CD14-positive monocyte (primary cell): ENCODE measurements around the gene ESRP2. TPM values are rescaled to one million over a fixed set of nuclear protein-coding genes. Genes with fewer than 3 reads are reported as not detected.

ENCODE experiments used
- DNase-seq, 3 donors: peaks; one replicate each; pipeline ENCODE4 v3.0.0-alpha.2; 2011 to 2022
- H2AFZ ChIP-seq: 2 replicates; pipeline ENCODE4 v1.6.0; 2012; ENCODE audit warnings: mild to moderate bottlenecking, low read depth, low read length, inconsistent platforms; ENCODE audit not compliant: insufficient read depth, poor library complexity, severe bottlenecking
- H3K27ac ChIP-seq, 2 donors: 1 replicate in 1 of 2; 2 replicates in 1 of 2; pipeline ENCODE4 v1.5.1; 2012 to 2013; ENCODE audit warnings: low read length in 2 of 2, control low read depth in 1 of 2, inconsistent platforms in 1 of 2, low read depth in 1 of 2, mild to moderate bottlenecking in 1 of 2
- H3K27me3 ChIP-seq, 2 donors: one replicate each; pipeline versions ENCODE4 v1.6.0 to v1.6.1; 2011 to 2013; ENCODE audit warnings: low read length in 2 of 2; ENCODE audit not compliant: control insufficient read depth in 2 of 2, insufficient read depth in 2 of 2
- H3K36me3 ChIP-seq, 2 donors: replicated peaks in 1 of 2; 1 replicate in 1 of 2; 2 replicates in 1 of 2; pipeline versions ENCODE4 v1.5.1 to v1.6.1; 2012 to 2013; ENCODE audit warnings: low read length in 2 of 2, control low read depth in 1 of 2, inconsistent platforms in 1 of 2, mild to moderate bottlenecking in 1 of 2; ENCODE audit not compliant: insufficient read depth in 2 of 2, control insufficient read depth in 1 of 2
- H3K4me1 ChIP-seq, 2 donors: 1 replicate in 1 of 2; 2 replicates in 1 of 2; pipeline versions ENCODE4 v1.5.1 to v1.6.1; 2012 to 2013; ENCODE audit warnings: low read length in 2 of 2, control low read depth in 1 of 2, inconsistent platforms in 1 of 2, mild to moderate bottlenecking in 1 of 2, moderate library complexity in 1 of 2; ENCODE audit not compliant: insufficient read depth in 2 of 2, control insufficient read depth in 1 of 2
- H3K4me2 ChIP-seq: replicated peaks from 2 replicates; pipeline ENCODE3; 2012; ENCODE audit warnings: low read length, moderate library complexity, mild to moderate bottlenecking; ENCODE audit not compliant: poor library complexity, severe bottlenecking; ENCODE audit errors: extremely low read depth
- H3K4me3 ChIP-seq, 3 experiments: fragments of 200-600 bp in 1 of 3; sonication (generic) in 1 of 3; replicated peaks in 1 of 3; 1 replicate in 2 of 3; 2 replicates in 1 of 3; pipeline ENCODE4 v1.5.1; 2011 to 2013; ENCODE audit warnings: low read length in 3 of 3, mild to moderate bottlenecking in 3 of 3, control low read depth in 2 of 3, low read depth in 2 of 3, inconsistent platforms in 1 of 3, moderate library complexity in 1 of 3
- H3K79me2 ChIP-seq: 2 replicates; pipeline ENCODE4 v1.6.0; 2012; ENCODE audit warnings: mild to moderate bottlenecking, control low read depth, inconsistent platforms, low read length, moderate library complexity; ENCODE audit not compliant: insufficient read depth
- H3K9ac ChIP-seq: 2 replicates; pipeline ENCODE4 v1.6.0; 2017; ENCODE audit warnings: low read length, mild to moderate bottlenecking; ENCODE audit not compliant: insufficient read depth, poor library complexity, severe bottlenecking
- H3K9me3 ChIP-seq, 2 donors: replicated peaks in 1 of 2; 1 replicate in 1 of 2; 2 replicates in 1 of 2; pipeline versions ENCODE4 v1.5.1 to v1.6.1; 2012 to 2013; ENCODE audit warnings: low read length in 2 of 2, control low read depth in 1 of 2; ENCODE audit not compliant: control insufficient read depth in 1 of 2, insufficient read depth in 1 of 2
- H4K20me1 ChIP-seq: 2 replicates; pipeline ENCODE4 v1.6.0; 2012; ENCODE audit warnings: mild to moderate bottlenecking, low read length, control low read depth, moderate library complexity; ENCODE audit not compliant: insufficient read depth
- H3K27ac Mint-ChIP-seq, 7 donors: one replicate each; pipeline ENCODE4 v1.8.0; 2020; ENCODE audit warnings: mild to moderate bottlenecking in 7 of 7, mixed read lengths in 7 of 7, moderate library complexity in 6 of 7, inconsistent platforms in 2 of 7
- H3K27me3 Mint-ChIP-seq, 3 donors: one replicate each; pipeline ENCODE4 v1.8.0; 2021 to 2022; ENCODE audit warnings: low read depth in 3 of 3, mild to moderate bottlenecking in 3 of 3, mixed read lengths in 3 of 3, moderate library complexity in 3 of 3, inconsistent platforms in 1 of 3
- H3K36me3 Mint-ChIP-seq, 2 donors: one replicate each; pipeline ENCODE4 v1.8.0; 2020; ENCODE audit warnings: mixed read lengths in 2 of 2, inconsistent platforms in 1 of 2, mild to moderate bottlenecking in 1 of 2
- H3K4me1 Mint-ChIP-seq: one replicate; pipeline ENCODE4 v1.8.0; 2020; ENCODE audit warnings: mild to moderate bottlenecking, mixed read lengths
- H3K4me3 Mint-ChIP-seq, 2 donors: one replicate each; pipeline ENCODE4 v1.8.0; 2020; ENCODE audit warnings: mild to moderate bottlenecking in 2 of 2, mixed read lengths in 2 of 2, moderate library complexity in 1 of 2
- H3K9me3 Mint-ChIP-seq, 7 donors: one replicate each; pipeline ENCODE4 v1.8.0; 2020 to 2022; ENCODE audit warnings: mixed read lengths in 7 of 7, mild to moderate bottlenecking in 6 of 7, moderate library complexity in 6 of 7, inconsistent platforms in 2 of 7
- WGBS: methylation state at CpG from one replicate; pipeline ENCODE4 v1.1.5; 2013; ENCODE audit warnings: missing lambda C conversion rate; ENCODE audit not compliant: insufficient coverage; 5-methylcytosine and 5-hydroxymethylcytosine counted together
- intact Hi-C, 2 donors: fragments of 100-400 bp; cut with micrococcal nuclease; formaldehyde crosslinking; loops; one replicate each; pipeline versions ENCODE4 v1.15.0 to v1.15.1; 2023
- polyA plus RNA-seq, 3 donors: library from polyadenylated mRNA; depleted of rRNA in 1 of 3; unstranded in 2 of 3; stranded (reverse) in 1 of 3; fragments of 300-500 nt in 2 of 3; fragments of >200 nt in 1 of 3; fragmentation: Illumina TruSeq in 2 of 3; gene quantifications; 1 replicate in 2 of 3; 2 replicates in 1 of 3; pipeline ENCODE4 v1.2.3, GENCODE V29; 2012 to 2021
- TF ChIP-seq, protein P1 (sequence below): fragments of 200-600 bp; IDR thresholded peaks from one replicate; pipeline ENCODE4 v1.8.0; 2022; ENCODE audit warnings: antibody characterized with exemption, mild to moderate bottlenecking

The ESRP2 gene
- polyA plus RNA-seq, 3 donors = not detected

GRCh38 chr16:68187505-68187904, 48.4 kb downstream of the ESRP2 start:
- intact Hi-C loops = no loop called here
- H4K20me1 ChIP-seq = peaks cover 23% of the 10 kb centered on the region

GRCh38 chr16:68186877-68187276, 49.0 kb downstream of the ESRP2 start:
- no peaks in the 10 kb centered on the region for H3K27me3 ChIP-seq
- H3K27ac Mint-ChIP-seq = peak overlapping the region in 2 of 7 donors; percentile 78 to 79
- no peaks in the 10 kb centered on the region for H3K27me3 Mint-ChIP-seq
- peaks cover 42 to 84% of the 10 kb centered on the region in 2 donors for H3K36me3 Mint-ChIP-seq
- 90% methylated on average over 4 of the region's 7 CpGs for WGBS
- H3K36me3 ChIP-seq = peaks cover 56 to 91% of the 10 kb centered on the region in 2 donors
- H3K79me2 ChIP-seq = no peaks in the 10 kb centered on the region
- H3K9me3 Mint-ChIP-seq = peaks cover 0 to 4% (median 2%) of the 10 kb centered on the region in 7 donors
- intact Hi-C loops = no loop called here
- H3K9me3 ChIP-seq = no peaks in the 10 kb centered on the region
- peaks cover 3% of the 10 kb centered on the region for H3K4me1 Mint-ChIP-seq
- no peak overlapping the region for H2AFZ ChIP-seq
- no peak overlapping the region for H3K27ac ChIP-seq
- TF ChIP-seq, protein P1, sequence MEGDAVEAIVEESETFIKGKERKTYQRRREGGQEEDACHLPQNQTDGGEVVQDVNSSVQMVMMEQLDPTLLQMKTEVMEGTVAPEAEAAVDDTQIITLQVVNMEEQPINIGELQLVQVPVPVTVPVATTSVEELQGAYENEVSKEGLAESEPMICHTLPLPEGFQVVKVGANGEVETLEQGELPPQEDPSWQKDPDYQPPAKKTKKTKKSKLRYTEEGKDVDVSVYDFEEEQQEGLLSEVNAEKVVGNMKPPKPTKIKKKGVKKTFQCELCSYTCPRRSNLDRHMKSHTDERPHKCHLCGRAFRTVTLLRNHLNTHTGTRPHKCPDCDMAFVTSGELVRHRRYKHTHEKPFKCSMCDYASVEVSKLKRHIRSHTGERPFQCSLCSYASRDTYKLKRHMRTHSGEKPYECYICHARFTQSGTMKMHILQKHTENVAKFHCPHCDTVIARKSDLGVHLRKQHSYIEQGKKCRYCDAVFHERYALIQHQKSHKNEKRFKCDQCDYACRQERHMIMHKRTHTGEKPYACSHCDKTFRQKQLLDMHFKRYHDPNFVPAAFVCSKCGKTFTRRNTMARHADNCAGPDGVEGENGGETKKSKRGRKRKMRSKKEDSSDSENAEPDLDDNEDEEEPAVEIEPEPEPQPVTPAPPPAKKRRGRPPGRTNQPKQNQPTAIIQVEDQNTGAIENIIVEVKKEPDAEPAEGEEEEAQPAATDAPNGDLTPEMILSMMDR = no peak
- H3K4me3 Mint-ChIP-seq = no peak overlapping the region
- H3K9ac ChIP-seq = no peak overlapping the region
- H3K4me1 ChIP-seq = peaks cover 0 to 6% of the 10 kb centered on the region in 2 donors
- H3K4me3 ChIP-seq = no peak overlapping the region
- DNase-seq = no peak
- H3K4me2 ChIP-seq = no peak overlapping the region
- peaks cover 23% of the 10 kb centered on the region for H4K20me1 ChIP-seq

More at GRCh38 chr16:68187505-68187904, 48.4 kb downstream of the ESRP2 start:
- no peak overlapping the region for H3K27ac ChIP-seq
- H3K4me1 Mint-ChIP-seq = peaks cover 3% of the 10 kb centered on the region
- H2AFZ ChIP-seq = no peak overlapping the region
- H3K27me3 Mint-ChIP-seq = no peaks in the 10 kb centered on the region
- H3K9me3 Mint-ChIP-seq = peaks cover 0 to 4% (median 2%) of the 10 kb centered on the region in 7 donors
- H3K4me3 Mint-ChIP-seq = no peak overlapping the region
- peaks cover 52 to 90% of the 10 kb centered on the region in 2 donors for H3K36me3 ChIP-seq
- TF ChIP-seq, protein P1 = no peak
- DNase-seq = no peak
- no peak overlapping the region for H3K4me3 ChIP-seq
- H3K9me3 ChIP-seq = no peaks in the 10 kb centered on the region
- H3K4me2 ChIP-seq = no peak overlapping the region
- no peaks in the 10 kb centered on the region for H3K27me3 ChIP-seq
- peaks cover 0 to 6% of the 10 kb centered on the region in 2 donors for H3K4me1 ChIP-seq
- 60% methylated on average over 1 of the region's 2 CpGs for WGBS
- peaks cover 40 to 80% of the 10 kb centered on the region in 2 donors for H3K36me3 Mint-ChIP-seq
- peak overlapping the region in 1 of 7 donors; percentile 51 for H3K27ac Mint-ChIP-seq
- H3K9ac ChIP-seq = no peak overlapping the region
- H3K79me2 ChIP-seq = peaks cover under 1% of the 10 kb centered on the region
